Stimulated activated naive CD4-positive, alpha-beta T cell treated with Interleukin-2 at 50 U/mL for 16 hours (primary cell): Measurements from ENCODE around the gene FAM184A.
"Not testable (repeated sequence)": the region's sequence is repeated elsewhere in the genome, so short reads cannot be mapped to it uniquely, and the experiment has no call there.

Experiments used
- DNase-seq: peaks from one replicate; lab custom pipeline; 2025; lab: John Stamatoyannopoulos, UW

The FAM184A gene

DNA sequence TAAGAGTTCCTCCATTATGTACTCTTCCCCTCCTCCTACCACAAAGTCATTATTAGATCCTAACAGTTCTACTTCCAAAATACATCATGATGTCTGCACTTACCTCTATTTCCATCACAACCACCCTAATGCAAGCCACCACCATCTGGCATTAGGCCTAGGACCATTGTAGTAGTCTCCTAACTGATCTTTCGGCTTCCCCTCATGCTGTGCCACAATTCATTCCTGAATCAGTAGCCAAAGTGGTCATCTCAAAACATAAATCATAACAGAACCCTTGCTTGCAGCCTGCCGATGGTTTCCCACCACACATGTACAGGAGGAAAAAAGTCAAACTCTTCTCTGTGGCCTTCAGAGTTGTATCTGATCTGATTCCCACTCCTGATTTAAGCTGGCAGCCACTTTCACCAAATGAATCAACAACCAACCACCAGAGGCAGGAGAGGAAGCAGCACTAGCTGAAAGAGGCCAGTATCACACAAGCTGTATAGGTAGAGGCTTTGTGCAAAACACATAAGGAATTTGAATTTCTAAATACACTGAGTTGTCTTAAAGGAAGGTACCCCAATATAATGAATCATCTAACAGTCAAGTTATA is 26.1 kb downstream of the FAM184A start:
- no peak for DNase-seq

DNA sequence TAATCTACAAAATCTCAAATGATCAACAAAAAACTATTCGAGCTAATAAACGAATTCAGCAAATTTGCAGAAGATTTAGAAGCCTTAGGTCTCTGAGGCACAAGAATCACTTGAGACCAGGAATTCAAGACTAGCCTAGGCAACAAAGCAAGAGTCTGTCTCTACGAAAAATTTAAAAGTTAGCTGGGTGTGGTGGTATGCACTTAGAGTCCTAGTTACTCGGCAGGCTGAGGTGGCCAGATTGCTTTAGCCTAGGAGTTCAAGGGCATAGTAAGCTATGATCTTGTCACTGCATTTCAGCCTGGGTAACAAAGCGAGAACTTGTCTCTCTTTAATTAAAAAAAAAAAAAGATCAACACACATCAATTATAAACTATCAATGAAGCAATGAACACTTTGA is 34.2 kb downstream of the FAM184A start:
- no peak for DNase-seq

DNA sequence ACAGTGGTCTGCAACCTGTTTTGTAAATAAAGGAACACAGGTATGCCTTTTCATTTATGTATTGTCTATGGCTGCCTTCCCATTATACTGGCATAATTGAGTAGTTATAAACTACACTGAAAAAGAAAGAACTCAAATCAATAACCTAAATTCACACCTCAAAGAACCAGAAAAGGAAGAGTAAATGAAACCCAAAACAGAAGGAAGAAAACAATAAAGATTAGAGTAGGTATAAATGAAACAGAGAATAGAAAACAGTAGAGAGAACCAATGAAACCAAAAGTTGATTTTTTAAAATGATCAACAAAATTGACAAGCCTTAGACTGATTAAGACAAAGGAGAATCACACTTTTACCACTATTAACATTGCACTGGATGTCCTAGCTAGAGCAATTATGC is 34.7 kb downstream of the FAM184A start:
- DNase-seq: no peak

DNA sequence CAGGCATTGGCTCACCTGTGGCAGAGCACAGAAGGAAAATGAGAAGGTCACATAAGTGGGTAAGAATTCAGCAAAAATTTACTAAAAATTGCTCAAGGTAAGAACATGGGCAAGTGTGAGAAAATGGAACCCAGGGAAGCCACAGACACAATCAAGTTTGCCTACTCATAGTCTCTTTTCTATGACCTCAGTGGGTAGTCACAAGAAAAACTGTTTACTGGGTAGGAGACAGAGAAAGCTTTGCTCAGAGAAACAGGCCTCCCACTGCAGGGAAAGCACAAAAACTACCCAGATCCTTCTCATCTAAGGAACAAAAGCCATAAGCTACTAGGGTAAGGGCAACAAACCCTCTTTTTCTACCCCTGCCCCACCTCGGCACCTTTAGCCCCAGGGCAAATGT is 35.2 kb downstream of the FAM184A start:
- DNase-seq: no peak

DNA sequence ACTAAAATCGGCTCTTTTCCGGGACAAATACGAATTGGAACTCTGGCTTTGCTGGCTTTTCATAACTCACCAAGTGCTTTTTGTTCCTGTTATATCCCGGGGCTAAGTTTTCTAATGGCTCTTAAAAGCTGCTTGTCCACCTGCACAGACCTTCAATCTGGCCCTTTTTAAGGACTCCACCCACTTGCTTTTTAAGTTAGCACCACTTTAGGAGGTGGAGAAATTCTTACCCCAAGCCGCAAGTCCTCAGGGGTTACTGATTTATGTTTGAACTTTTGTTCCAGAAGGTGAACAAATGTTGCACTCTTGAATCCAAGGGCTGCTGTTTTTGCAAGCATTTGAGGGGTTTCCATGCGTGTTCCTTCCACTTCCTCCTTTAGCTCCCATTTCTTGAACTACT is 37.8 kb downstream of the FAM184A start:
- DNase-seq: no peak

DNA sequence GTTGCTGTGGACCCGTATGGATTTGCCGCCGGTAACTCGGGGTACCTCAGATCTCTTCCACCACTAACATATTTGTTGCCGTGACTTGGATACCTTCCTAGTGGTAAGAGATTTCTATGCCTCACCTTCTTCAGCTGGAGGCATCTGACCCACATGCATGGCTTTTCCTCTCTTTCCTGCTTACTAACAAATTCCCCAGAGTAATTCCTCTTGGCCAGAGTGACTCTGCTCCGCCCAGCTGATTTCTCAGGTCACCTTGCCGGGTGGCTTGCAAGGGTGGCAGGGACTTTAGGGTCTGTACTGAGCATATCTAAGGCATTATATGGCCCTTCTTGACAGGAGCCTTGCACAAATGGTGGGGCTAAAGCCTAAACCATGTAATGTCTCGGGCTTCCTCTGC is 38.2 kb downstream of the FAM184A start:
- DNase-seq: no peak

DNA sequence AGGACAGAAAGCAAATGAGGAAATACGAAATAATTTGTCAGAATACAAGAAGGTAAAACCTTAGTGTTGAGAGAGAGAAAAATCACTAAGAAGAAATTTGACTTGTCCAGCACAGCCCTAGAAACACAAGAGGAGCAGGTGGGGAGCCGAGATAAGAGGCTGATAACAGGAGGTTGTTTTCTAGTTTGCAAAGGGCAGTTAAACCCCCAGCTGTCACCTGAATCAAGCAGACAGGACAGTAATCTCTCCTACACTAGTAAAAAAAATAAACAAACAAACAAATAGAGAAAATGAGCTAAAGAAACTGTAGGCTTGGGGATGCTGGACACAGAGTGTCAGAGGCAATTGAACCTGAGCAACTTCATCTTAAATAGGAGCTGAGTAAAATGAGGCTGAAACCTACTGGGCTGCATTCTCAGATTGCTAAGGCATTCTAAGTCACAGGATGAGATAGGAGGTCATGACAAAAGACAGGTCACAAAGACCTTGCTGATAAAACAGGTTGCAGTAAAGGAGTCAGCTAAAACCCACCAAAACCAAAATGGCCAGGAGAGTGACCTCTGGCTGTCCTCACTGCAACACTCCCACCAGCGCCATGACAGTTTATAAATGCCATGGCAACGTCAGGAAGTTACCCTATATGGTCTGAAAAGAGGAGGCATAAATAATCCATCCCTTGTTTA is 40.4 kb downstream of the FAM184A start:
- DNase-seq: no peak

DNA sequence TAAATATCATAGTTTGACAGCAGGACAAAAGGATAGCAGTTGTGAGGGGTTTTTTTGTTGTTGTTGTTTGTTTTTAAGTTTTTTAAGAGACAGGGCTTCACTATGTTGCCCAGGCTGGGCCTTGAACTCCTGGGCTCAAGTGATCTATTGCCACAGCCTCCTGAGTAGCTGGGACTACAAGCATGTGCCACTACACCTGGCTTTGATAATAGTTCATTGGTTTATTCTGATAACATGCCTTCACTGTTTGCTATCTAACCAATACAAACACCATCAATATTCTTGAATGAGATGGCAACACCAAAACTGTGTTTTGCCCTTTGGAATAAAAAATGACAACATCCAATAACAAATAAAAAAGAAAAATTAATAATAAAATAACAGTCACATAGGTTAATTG is 41.2 kb downstream of the FAM184A start:
- DNase-seq: no peak

DNA sequence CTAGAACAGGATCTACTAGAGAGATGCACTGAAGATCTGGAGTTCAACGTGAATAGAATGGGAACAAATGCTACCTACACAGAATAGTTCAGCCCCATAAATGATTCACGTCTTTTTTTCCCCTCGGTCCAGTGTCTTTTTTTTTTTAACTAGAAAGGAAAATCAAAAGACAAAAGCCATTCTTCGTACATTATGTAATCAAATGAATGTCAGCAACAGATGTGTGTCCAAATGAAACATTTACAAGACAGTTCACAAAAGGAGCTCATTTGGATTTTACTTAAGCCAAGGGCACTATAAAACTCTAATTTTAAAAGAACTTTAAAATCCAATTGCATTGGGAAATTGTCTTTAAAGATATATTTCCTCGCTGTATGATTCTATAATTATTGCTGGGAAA is 42.4 kb downstream of the FAM184A start:
- no peak for DNase-seq

DNA sequence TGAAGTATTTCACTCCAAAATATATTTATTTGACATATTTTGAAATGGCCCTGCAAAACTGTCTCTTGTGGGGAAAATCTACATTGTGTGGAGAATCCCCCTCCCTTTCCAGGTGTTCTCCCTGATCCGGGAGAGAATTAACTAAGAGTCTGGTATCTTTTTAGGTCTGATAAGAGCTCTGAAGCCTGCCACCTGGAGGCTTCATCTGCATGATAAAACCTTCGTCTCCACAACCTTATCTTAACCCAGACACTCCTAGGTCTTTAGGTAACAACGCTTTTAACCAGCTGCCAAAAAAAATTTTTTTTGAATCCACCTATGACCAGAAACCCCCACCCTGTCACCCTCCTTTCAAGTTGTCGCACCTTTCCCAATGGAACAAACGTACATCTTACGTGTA is 43.0 kb downstream of the FAM184A start:
- no peak for DNase-seq

DNA sequence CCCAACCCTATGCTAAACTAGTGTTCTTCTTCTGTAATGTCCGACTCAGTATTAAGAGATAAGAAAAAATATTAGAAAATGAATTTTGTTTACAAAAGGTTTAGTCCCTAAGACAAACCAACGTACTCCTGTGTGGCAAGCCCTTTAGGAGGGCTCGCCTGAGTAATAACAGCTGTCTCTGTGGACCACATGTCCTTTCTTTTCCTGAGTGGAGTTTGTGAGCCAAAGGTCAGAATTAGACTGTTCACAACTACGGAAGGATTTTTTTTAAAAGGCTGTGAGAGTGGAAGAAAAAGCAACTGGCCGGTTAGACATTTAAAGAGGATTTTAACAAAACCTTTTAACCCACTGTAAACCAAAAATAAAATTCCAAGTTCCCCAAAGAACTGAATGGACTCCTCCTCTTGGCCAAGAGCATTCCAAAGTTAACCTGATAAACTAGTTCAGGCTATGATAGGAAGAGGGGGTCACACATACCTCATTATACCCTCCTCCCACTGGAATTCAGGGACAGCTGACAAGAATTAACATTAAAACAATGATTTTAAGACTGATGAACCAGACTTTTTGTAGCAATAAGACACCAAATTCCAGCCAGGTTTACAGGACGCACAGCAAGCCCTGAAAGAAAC is 43.5 kb downstream of the FAM184A start:
- no peak for DNase-seq

DNA sequence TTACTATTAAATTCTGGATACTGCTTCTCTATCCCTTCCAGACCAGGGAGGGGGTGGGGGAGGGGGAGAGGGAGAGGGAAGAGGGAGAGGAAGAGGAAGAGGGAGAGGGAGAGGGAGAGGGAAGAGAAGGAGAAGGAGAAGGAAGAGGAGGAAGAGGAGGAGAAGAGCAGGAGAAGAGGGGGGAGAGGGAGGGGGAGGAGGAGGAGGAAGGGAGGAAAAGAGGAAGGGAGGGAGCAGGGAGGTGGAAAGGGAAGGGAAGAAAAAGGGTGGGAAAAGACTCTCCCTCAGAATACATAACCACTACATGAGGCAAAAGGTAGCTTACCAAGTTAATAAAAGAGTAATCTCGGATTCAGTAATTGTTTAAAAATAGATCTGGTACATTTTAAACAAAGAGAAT is 46.0 kb downstream of the FAM184A start:
- no peak for DNase-seq

DNA sequence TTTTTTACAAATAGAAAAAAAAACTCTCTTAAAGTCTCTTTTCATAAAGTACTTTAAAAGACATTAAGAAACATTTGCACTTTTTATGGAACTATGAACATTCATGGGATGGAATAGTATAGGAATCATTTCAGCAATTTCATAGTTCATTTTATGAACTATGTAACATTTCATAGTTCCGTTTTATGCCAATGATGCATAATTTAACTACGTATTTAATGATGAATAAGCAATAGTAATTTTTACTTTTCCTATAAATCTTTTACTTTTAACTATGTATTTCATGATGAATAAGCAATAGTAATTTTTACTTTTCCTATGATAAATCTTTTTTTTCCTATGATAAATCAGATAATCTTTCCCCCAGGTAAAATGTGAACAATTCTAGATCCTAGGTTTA is 47.7 kb downstream of the FAM184A start:
- DNase-seq: no peak

DNA sequence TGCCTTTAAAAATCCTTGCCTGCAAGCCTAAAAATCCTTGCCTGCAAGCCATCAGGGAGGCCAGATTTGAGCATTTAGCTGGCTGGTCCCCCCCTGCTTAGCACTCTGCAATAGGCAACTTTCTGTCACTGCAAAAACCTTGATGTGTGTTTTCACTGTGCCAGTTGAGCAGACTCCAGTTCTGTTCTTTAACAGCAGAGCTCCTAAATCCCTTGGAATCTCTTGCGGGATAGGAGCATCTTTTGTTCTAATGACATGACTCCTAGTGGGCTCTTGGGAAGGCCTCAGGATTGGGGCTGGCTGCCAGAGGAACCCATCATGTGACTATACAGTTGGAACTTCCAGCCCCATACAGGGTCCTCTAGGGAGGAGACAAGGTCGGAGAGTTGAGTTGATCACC is 50.4 kb downstream of the FAM184A start:
- DNase-seq: no peak

DNA sequence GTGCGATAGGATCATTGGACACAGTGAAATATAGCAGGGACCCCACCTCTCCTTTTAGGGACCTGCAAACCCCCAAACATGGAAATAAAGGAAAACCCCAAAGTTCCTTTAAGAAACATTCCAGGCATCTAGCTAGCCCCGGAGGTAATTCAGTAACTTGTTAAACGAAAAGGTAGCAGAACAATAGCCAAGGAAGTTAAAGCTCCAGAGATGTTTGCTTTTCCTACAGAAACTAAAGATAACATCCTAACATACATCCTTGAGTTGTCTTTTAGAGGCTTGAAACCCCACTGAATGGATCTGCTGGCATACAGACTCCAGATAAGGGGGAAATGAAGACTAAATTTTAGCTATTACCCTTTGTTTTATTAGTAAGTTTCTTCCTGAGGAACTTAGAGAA is 51.0 kb downstream of the FAM184A start:
- no peak for DNase-seq

DNA sequence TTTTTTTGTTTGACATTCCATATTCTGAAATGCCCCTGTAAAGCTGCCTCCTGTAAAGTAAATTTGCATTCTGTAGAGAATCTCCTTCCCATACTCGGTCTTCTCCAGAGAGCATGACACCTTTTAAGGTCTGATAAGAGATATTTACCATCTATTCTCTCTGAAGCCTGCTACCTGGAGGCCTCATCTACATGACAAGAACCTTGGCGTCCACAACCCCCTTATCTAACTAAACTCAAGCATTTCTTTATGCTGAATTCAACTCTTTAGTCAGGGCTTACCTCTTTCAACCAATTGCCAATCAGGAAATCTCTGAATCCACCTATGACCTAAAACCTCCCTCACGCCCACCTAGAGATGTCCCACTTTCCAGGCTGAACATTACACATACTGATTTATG is 51.6 kb downstream of the FAM184A start:
- DNase-seq: no peak

DNA sequence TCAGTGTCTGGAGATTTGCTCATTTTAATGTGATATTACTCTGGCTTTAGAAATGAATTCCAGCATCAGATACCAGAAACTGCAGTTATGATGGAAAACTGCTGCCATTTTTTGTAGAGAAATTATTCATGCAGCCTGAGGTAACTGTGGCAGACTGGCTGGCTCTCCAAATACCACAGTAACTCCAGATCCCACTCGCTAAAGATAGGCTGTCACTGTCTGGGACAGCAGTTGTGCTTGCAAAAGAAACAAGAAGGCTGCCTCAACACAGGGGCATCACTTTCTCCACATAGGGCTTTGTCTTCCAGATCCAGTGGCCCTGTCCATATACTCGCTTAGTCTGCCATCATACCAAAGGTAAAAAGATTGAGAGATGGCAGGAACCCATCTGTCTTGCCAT is 52.7 kb downstream of the FAM184A start:
- DNase-seq: no peak

DNA sequence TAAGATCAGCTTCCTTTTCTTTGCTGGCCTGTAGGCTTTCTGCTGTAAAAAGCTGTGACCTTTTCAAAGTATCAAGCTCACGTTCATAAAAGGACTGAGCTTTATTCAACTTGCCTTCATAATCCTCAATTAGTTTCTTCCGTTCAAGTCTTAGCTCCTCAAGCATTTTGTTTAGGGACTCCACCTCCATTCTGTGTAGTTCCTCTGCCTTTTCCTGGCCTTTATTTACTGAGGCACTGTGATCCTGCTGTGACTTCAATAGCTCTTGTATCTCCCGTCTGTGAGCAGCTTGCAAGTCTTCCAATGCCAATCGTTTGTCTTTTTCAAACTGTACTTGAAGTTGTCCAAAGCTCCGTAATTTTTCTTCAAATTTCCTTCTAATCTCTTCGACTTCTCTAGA is 54.4 kb downstream of the FAM184A start:
- DNase-seq: no peak

DNA sequence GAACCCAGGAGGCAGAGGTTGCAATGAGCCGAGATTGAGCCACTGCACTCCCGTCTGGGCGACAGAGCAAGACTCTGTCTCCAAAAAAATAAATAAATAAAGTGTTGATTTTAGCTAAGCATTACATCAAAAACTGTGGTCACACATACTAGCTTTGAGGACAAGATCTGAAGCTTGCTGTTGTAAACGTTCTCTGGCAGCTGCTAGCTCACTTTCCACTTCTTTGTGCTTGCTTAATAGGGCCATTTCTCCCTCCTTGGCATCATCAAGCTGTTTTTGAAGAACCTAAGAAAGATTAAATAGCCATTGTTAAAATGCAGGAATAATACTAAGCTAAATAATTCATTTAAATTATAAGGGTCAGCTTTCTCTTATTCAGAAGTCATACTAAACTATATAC is 55.7 kb downstream of the FAM184A start:
- DNase-seq: no peak

DNA sequence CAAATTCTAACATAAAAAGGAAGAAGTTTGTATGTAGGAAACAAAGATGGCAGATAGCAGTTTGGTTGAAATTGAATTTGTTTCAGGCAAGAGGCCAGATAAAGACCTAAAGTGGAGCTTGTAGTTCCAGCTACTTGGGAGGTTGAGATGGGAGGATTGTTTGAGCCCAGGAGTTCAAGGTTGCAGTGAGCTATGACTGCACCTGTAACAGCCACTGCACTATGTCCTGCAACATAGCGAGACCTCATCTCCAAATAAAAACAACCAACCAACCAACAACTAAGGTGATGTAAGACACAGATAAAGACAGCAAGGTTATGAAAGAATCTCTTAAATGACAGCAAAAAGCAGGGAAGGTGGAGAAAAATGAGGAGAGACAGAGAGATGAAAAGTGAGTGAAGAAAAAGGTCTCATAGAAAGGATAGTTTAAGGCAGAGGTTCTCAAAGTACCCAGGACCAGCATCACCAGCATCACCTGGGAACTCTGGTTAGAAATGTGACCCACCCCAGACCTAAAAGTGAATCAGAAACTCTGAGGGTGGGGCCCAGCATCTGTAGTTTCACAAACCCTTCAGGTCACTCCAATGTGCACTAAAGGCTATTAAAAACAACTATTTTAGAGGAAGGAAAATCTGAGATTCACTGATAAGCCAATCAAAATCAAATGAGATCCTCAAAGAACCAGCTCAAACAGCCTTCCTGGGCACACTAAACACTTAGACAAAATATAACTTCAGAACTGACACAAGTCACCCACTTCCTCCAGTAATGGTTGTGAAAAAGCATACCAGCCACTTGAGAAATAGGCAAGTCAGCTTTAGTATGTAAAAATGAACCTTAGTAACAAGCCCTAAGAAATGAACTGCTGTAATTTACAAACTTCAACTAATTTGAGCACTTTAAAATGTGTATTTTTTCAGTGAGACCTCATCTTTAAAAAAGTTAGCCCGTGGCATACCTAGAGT is 57.6 kb downstream of the FAM184A start:
- DNase-seq: no peak

DNA sequence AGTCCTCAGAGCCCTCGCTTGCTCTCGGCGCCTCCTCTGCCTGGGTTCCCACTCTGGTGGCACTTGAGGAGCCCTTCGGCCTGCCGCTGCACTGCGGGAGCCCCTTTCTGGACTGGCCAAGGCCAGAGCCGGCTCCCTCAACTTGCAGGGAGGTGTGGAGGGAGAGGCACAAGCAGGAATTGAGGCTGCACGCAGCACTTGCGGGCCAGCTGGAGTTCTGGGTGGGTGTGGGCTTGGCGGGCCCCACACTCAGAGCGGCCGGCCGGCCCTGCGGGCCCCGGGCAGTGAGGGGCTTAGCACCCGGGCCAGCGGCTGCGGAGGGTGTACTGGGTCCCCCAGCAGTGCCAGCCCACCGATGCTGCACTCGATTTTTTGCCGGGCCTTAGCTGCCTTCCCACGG is 63.3 kb downstream of the FAM184A start:
- DNase-seq: not testable (repeated sequence)

DNA sequence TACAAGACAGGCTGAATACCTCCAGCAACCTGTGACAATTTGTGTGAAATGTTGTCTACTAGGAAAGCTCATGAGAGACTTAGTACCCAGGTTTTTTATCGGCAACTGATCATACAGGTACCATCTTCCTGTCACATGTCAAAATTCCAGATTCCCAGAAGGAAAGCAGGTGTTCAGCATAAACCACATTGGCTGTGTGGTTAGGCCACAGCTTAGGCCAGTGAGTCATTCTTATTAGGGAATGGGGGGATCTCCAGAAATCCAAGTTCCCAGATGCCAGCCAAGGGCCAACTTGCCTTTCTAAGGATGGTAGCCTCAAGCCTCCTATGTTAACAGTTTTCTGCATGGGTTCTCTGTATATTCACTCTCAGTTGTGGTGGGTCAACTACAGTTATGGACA is 65.9 kb downstream of the FAM184A start:
- no peak for DNase-seq

DNA sequence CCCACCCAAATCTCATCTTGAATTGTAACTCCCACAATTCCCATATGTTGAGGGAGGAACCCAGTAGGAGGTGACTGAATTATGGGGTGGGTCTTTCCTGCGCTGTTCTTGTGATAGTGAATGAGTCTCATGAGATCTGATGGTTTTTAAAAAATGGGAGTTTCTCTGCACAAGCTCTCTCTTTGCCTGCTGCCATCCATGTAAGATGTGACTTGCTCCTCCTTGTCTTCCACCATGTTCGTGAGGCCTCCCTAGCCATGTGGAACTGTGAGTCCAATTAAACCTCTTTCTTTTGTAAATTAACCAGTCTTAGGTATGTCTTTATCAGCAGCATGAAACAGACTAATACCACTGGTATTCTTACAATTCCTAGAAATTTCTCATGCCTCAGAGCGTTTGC is 69.2 kb downstream of the FAM184A start:
- DNase-seq: not testable (repeated sequence)
